GM12873 (cell line): ENCODE measurements around the gene CEP78.

Experiments used
- CTCF ChIP-seq: IDR thresholded peaks from 2 replicates; pipeline ENCODE4 v1.5.1; 2012; ENCODE audit warnings: low read depth, mild to moderate bottlenecking, moderate library complexity, low read length, control low read depth; ENCODE audit not compliant: insufficient read depth; ENCODE audit errors: missing control alignments

The CEP78 gene

GRCh38 chr9:78214492-78214891 is 21.4 kb upstream of the CEP78 start:
- TF ChIP-seq CTCF, result no peak

- TF ChIP-seq CTCF, result no peak
Observed at GRCh38 chr9:78215706-78216105, 20.2 kb upstream of the CEP78 start.

- TF ChIP-seq CTCF, result no peak
Observed at GRCh38 chr9:78218890-78219289, 17.0 kb upstream of the CEP78 start.

- TF ChIP-seq CTCF, result no peak
Observed at GRCh38 chr9:78221425-78221824, 14.4 kb upstream of the CEP78 start.

GRCh38 chr9:78230761-78231160 is 5.1 kb upstream of the CEP78 start:
- no peak for TF ChIP-seq CTCF

GRCh38 chr9:78234810-78235209 is 1.1 kb upstream of the CEP78 start:
- TF ChIP-seq CTCF, result no peak

- no peak for TF ChIP-seq CTCF
Observed at GRCh38 chr9:78235256-78235761, 566 bp upstream of the CEP78 start.
